Measurements from ENCODE around the gene CBY1. TPM values are rescaled to one million over a fixed set of nuclear protein-coding genes. Genes with fewer than 3 reads are reported as not detected.

Gene CBY1
- total and polyA plus RNA-seq, 2 donors (not counting 3 experiments of a cell fraction or from before 2014, with no cell fraction given) = 37.0 to 41.8 TPM

DNA sequence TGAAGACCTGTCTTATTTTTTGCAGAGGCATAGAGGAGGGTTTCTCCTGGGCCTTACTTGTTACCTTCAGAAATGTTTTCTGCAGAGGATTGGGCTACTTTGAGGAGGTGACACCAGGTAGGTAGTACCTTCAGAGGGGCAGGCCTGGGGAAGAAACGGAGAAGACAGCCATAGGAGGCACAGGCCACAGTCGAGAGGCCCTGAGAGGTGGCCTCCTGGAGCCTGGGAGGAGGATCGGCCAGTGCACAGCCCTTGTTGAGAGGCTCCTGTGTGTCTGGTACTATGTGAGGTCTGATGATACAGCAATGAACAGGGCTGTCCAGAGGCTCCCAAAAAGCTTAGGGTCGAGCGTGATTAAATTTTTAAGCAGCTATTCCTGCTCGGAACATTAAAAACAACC, 60.8 kb downstream of the CBY1 start:
- no peak overlapping the region for H3K27ac ChIP-seq (ENCODE audit: insufficient read depth, low read depth, low read length)
- no TSS peak for BruUV-seq (replicated peaks)
- H3K9me3 ChIP-seq (replicated peaks; ENCODE audit: control insufficient read depth, insufficient read depth, low read length) = no peaks in the 10 kb centered on the region
- peaks cover 10% of the 10 kb centered on the region for H3K4me1 ChIP-seq (ENCODE audit: control insufficient read depth, extremely low read depth, insufficient read depth, low read length)
- H2AFZ ChIP-seq (ENCODE audit: low read depth, low read length) = no peak overlapping the region
- POLR2A ChIA-PET = no interaction called here
- dilution Hi-C loops (cut with MboI; ENCODE audit: extremely low pct_ligation_motif_present, low sequenced_read_pairs) = no loop called here
- no peak overlapping the region for H3K4me2 ChIP-seq (ENCODE audit: insufficient read depth, low read length)
- peaks cover 3 to 11% of the 10 kb centered on the region in 2 experiments for H3K36me3 ChIP-seq (ENCODE audit: control insufficient read depth in 2 of 2, extremely low read depth in 1 of 2, insufficient read depth in 2 of 2, low read length in 2 of 2)
- H3K79me2 ChIP-seq (ENCODE audit: control insufficient read depth, insufficient read depth, low read length) = peaks cover 34% of the 10 kb centered on the region
- no peak overlapping the region for H3K4me3 ChIP-seq (replicated peaks in 1 of 3; ENCODE audit: insufficient read depth in 1 of 3, low read depth in 1 of 3, low read length in 3 of 3)
- FAIRE-seq (no peak), DNase-seq (ENCODE audit: low read depth, low spot score) (no peak)
- H3K27me3 ChIP-seq (ENCODE audit: control insufficient read depth in 2 of 2, insufficient read depth in 2 of 2, low read length in 2 of 2) = no peaks in the 10 kb centered on the region
- intact Hi-C loops (cut with micrococcal nuclease) = no loop called here
- no peak overlapping the region for H3K9ac ChIP-seq (replicated peaks; ENCODE audit: extremely low read depth, insufficient read depth, low read length)
- CTCF ChIA-PET = interaction anchor here (1.4 to 2.0 kb wide), 2 partner anchors 10 to 14 kb away, joined by 4 to 11 read pairs; no protein-coding TSS in a partner anchor
- H4K20me1 ChIP-seq (replicated peaks; ENCODE audit: control insufficient read depth, extremely low read depth, insufficient read depth, low read length) = no peaks in the 10 kb centered on the region
- no peaks in the 10 kb centered on the region for H3K9me1 ChIP-seq (replicated peaks; ENCODE audit: control insufficient read depth, extremely low read depth, insufficient read depth, low read length)
- no peak for TF ChIP-seq POLR2A (IDR thresholded peaks at IDR 0.05; ENCODE audit: low read depth, low read length)
- TF ChIP-seq JUN (IDR thresholded peaks at IDR 0.05; ENCODE audit: borderline replicate concordance, insufficient read depth, insufficient read length, low read depth) = no peak
- no peak for TF ChIP-seq FOS (IDR thresholded peaks at IDR 0.05; ENCODE audit: borderline replicate concordance, insufficient read depth, low read length)
- TF ChIP-seq, protein P1, sequence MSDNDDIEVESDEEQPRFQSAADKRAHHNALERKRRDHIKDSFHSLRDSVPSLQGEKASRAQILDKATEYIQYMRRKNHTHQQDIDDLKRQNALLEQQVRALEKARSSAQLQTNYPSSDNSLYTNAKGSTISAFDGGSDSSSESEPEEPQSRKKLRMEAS (IDR thresholded peaks at IDR 0.05; ENCODE audit: insufficient read depth, insufficient read length) = no peak
- TF ChIP-seq CTCF (IDR thresholded peaks at IDR 0.05; ENCODE audit: extremely low read depth in 1 of 2, insufficient read depth in 1 of 2, low read depth in 1 of 2, low read length in 2 of 2) = no peak
- TF ChIP-seq MYC (IDR thresholded peaks at IDR 0.05; ENCODE audit: low read depth, low read length) = no peak
- TF ChIP-seq EZH2 (IDR thresholded peaks at IDR 0.05; ENCODE audit: borderline replicate concordance, low read depth, low read length, severe bottlenecking) = no peak
- no peak for TF ChIP-seq GATA2 (IDR thresholded peaks at IDR 0.05; ENCODE audit: insufficient read depth, insufficient read length, low read depth, low read length)
- TF ChIP-seq POLR2AphosphoS5 (IDR thresholded peaks at IDR 0.05; ENCODE audit: insufficient read depth, low read depth, low read length) = no peak
